ENCODE measurements around the gene SLC37A1. TPM values are rescaled to one million over a fixed set of nuclear protein-coding genes. Genes with fewer than 3 reads are reported as not detected.

SLC37A1 gene
- total RNA-seq, 1 experiment from 2014 or later = 37.7 TPM

- Histone ChIP-seq H3K79me2 (ENCODE audit: insufficient read depth, low read length) (no peaks in the 10 kb centered on the region), H3K56ac (ENCODE audit: insufficient read length, low read depth, low read length) (no peak overlapping the region), H3T11ph (ENCODE audit: low read length) (no peak overlapping the region), H4K91ac (ENCODE audit: insufficient read length, low read depth, low read length) (no peak overlapping the region), H2BK20ac (ENCODE audit: low read depth, low read length, poor library complexity, severe bottlenecking) (no peak overlapping the region), H2BK5ac (ENCODE audit: insufficient read length, low read length) (no peak overlapping the region), H4K8ac (replicated peaks; ENCODE audit: insufficient read length, low read depth, low read length) (no peak overlapping the region), H2AFZ (ENCODE audit: low read length) (no peak overlapping the region), H2BK12ac (ENCODE audit: insufficient read length, low read depth, low read length) (no peak overlapping the region), H3K4me1 (ENCODE audit: insufficient read depth, low read length) (peaks cover 2% of the 10 kb centered on the region; the same call in 1 of the 2 replicates), H2BK120ac (ENCODE audit: low read depth, low read length, poor library complexity, severe bottlenecking) (no peak overlapping the region), H3K27me3 (ENCODE audit: insufficient read depth, low read length) (no peaks in the 10 kb centered on the region), H3K4me2 (ENCODE audit: insufficient read depth, insufficient read length, low read length) (no peak overlapping the region), H2AK5ac (ENCODE audit: insufficient read length, low read length) (no peak overlapping the region), H2BK15ac (ENCODE audit: low read depth, low read length) (no peak overlapping the region), H3K23me2 (ENCODE audit: insufficient read length, low read depth, low read length, poor library complexity, severe bottlenecking) (no peaks in the 10 kb centered on the region), H3K27ac (ENCODE audit: insufficient read length, low read depth, low read length) (no peak overlapping the region), H3K9ac (ENCODE audit: extremely low read depth, insufficient read length, low read length) (no peak overlapping the region), H4K20me1 (ENCODE audit: control insufficient read depth, insufficient read depth, insufficient read length) (no peaks in the 10 kb centered on the region), H3K14ac (ENCODE audit: insufficient read depth, low read length) (no peak overlapping the region), H4K5ac (ENCODE audit: insufficient read length, low read depth, low read length) (no peak overlapping the region), H3K18ac (ENCODE audit: insufficient read length, low read depth, low read length) (no peak overlapping the region), H3K23ac (ENCODE audit: insufficient read length, low read depth, low read length) (no peak overlapping the region), H3K4ac (ENCODE audit: low read depth, low read length) (no peak overlapping the region), H3K9me3 (ENCODE audit: control insufficient read depth, low read depth, low read length) (no peaks in the 10 kb centered on the region), H3K79me1 (ENCODE audit: insufficient read depth, low read depth, low read length, poor library complexity, severe bottlenecking) (no peaks in the 10 kb centered on the region)
- Mint-ChIP-seq H3K4me3 (no peak overlapping the region), H3K27ac (0 out of 7 replicates have a peak overlapping the region, but pooled peaks of 1 of the 3 experiments have one; percentile 25), H3K36me3 (ENCODE audit: insufficient read depth in 1 of 3, low read depth in 3 of 3) (peaks cover 0 to 58% (median 12%) of the 10 kb centered on the region in 3 experiments; a peak in 5 of 7 replicates), H3K4me1 (peaks cover 14 to 16% of the 10 kb centered on the region in 2 experiments), H3K27me3 (ENCODE audit: low read depth) (no peaks in the 10 kb centered on the region), H3K9me3 (no peaks in the 10 kb centered on the region)
- peak; percentile 46 for TF ChIP-seq CTCF (conservative IDR thresholded peaks at IDR 0.05)
- WGBS (ENCODE audit: extremely low coverage, insufficient read length, low lambda C conversion rate) = no CpG with 5 or more reads among the region's 4 CpGs
- DNase-seq = no peak
Observed at GRCh38 chr21:42537106-42537742, 23.6 kb downstream of the SLC37A1 start.
